Hematopoietic multipotent progenitor cell treated with erythropoietin and hydrocortisone succinate and interleukin-3 and kit ligand, for 17 days (in vitro differentiated cells): Measurements from ENCODE around the gene ITGB5.
A peak's percentile ranks its signal among the peaks of the same experiment; 100 is the strongest.

ENCODE experiments used
- DNase-seq: peaks from one replicate; pipeline ENCODE4 v3.0.0-alpha.2; 2015; ENCODE audit warnings: low spot score

ITGB5 gene

GRCh38 chr3:124893526-124893925 lies 6.4 kb upstream of the ITGB5 start:
- DNase-seq, result no peak

- no peak for DNase-seq
Observed at GRCh38 chr3:124890573-124891190, 3.5 kb upstream of the ITGB5 start.

- no peak for DNase-seq
Observed at GRCh38 chr3:124888482-124889441, 1.6 kb upstream of the ITGB5 start.

GRCh38 chr3:124887932-124888298 lies 750 bp upstream of the ITGB5 start:
- no peak for DNase-seq

- DNase-seq, result no peak
Observed at GRCh38 chr3:124886168-124887056, 753 bp downstream of the ITGB5 start.

- DNase-seq, result no peak
Observed at GRCh38 chr3:124885466-124886167, 1.5 kb downstream of the ITGB5 start.

GRCh38 chr3:124884474-124885101 lies 2.6 kb downstream of the ITGB5 start:
- no peak for DNase-seq

- no peak for DNase-seq
Observed at GRCh38 chr3:124883766-124884473, 3.2 kb downstream of the ITGB5 start.

GRCh38 chr3:124882816-124883747 lies 4.1 kb downstream of the ITGB5 start:
- no peak for DNase-seq

GRCh38 chr3:124881976-124882697 lies 5.0 kb downstream of the ITGB5 start:
- DNase-seq, result no peak

GRCh38 chr3:124879337-124879680 lies 7.9 kb downstream of the ITGB5 start:
- DNase-seq, result no peak

- peak; percentile 75 for DNase-seq
Observed at GRCh38 chr3:124878561-124879336, 8.4 kb downstream of the ITGB5 start.

- no peak for DNase-seq
Observed at GRCh38 chr3:124877674-124878073, 9.5 kb downstream of the ITGB5 start.

GRCh38 chr3:124876401-124876878 lies 10.7 kb downstream of the ITGB5 start:
- DNase-seq, result peak; percentile 70

GRCh38 chr3:124873226-124873625 lies 13.9 kb downstream of the ITGB5 start:
- no peak for DNase-seq

- DNase-seq, result no peak
Observed at GRCh38 chr3:124867511-124867910, 19.7 kb downstream of the ITGB5 start.

GRCh38 chr3:124862006-124862405 lies 25.2 kb downstream of the ITGB5 start:
- no peak for DNase-seq

- no peak for DNase-seq
Observed at GRCh38 chr3:124861041-124861440, 26.1 kb downstream of the ITGB5 start.
